Keratinocyte (primary cell): ENCODE measurements around the gene AMACR.

Source experiments
- EZH2 ChIP-seq: IDR thresholded peaks from one replicate; pipeline ENCODE4 v1.6.1; 2012; ENCODE audit warnings: inconsistent platforms, mild to moderate bottlenecking, low read length, moderate library complexity
- TF ChIP-seq, protein P1 (sequence below), 3 experiments: IDR thresholded peaks in 1 of 3; conservative IDR thresholded peaks in 1 of 3; optimal IDR thresholded peaks in 1 of 3; 2 replicates in 2 of 3; 3 replicates in 1 of 3; pipeline versions ENCODE3 to v1.5.1; 2011; ENCODE audit warnings: low read length in 3 of 3, mild to moderate bottlenecking in 3 of 3, moderate library complexity in 2 of 3, control low read depth in 1 of 3, inconsistent platforms in 1 of 3; ENCODE audit not compliant: insufficient read depth in 2 of 3; ENCODE audit errors: extremely low read depth in 1 of 3

DNA sequence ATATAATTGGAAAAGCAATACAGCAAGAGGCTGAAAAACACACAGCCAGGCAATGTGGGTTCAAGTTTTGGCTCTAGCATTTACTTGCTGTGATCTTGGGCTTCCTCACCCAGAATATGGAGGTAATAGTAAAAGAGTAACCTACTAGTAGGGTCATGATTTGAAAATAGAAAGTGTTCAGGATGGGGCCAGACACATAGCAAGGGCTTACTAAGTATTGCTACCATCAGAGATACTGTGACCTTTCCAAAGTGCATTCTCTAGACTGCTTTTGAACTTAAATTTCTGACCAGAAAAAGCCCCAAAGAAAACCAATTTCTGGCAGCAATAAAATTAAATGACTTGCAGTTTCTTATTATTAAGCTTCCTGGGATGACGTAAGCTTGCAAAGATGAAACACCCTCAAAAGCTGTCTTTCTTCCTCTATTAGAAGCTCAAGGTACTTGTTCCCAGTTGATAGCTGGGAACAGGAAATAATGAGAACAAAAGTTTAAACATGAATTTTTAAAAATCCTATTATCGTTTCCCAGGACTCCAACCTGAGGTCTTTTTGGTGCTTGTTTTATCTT lies 43.6 kb downstream of the AMACR start:
- TF ChIP-seq, protein P1, sequence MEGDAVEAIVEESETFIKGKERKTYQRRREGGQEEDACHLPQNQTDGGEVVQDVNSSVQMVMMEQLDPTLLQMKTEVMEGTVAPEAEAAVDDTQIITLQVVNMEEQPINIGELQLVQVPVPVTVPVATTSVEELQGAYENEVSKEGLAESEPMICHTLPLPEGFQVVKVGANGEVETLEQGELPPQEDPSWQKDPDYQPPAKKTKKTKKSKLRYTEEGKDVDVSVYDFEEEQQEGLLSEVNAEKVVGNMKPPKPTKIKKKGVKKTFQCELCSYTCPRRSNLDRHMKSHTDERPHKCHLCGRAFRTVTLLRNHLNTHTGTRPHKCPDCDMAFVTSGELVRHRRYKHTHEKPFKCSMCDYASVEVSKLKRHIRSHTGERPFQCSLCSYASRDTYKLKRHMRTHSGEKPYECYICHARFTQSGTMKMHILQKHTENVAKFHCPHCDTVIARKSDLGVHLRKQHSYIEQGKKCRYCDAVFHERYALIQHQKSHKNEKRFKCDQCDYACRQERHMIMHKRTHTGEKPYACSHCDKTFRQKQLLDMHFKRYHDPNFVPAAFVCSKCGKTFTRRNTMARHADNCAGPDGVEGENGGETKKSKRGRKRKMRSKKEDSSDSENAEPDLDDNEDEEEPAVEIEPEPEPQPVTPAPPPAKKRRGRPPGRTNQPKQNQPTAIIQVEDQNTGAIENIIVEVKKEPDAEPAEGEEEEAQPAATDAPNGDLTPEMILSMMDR (optimal IDR thresholded peaks at IDR 0.05 in 1 of 3, IDR thresholded peaks at IDR 0.05 in 1 of 3, conservative IDR thresholded peaks at IDR 0.05 in 1 of 3; ENCODE audit: extremely low read depth in 1 of 3, insufficient read depth in 2 of 3, low read length in 3 of 3): no peak
- TF ChIP-seq EZH2: no peak
